SU-DHL-6 (cell line): ENCODE data around the gene EEPD1.

Experiments
- H2AFZ ChIP-seq: fragments of 200-600 bp; sonication (generic); 2 replicates; pipeline ENCODE4 v1.6.1; 2014; ENCODE audit warnings: low read depth, mild to moderate bottlenecking, moderate library complexity, mixed read lengths, antibody characterized with exemption, low read length; ENCODE audit not compliant: severe bottlenecking
- H3F3A ChIP-seq: fragments of 200-600 bp; shearing (Covaris generic); 2 replicates; pipeline ENCODE4 v1.6.0; 2016; ENCODE audit warnings: antibody characterized with exemption, mild to moderate bottlenecking; ENCODE audit not compliant: insufficient read depth
- H3K27ac ChIP-seq: fragments of 200-600 bp; sonication (generic); 2 replicates; pipeline ENCODE4 v1.5.1; 2016; ENCODE audit warnings: low read depth, mild to moderate bottlenecking, low read length, moderate library complexity, mixed read lengths
- H3K27me3 ChIP-seq: fragments of 200-600 bp; sonication (generic), shearing (Covaris generic); 2 replicates; pipeline ENCODE4 v1.6.0; 2014; ENCODE audit warnings: mild to moderate bottlenecking, low read length
- H3K36me3 ChIP-seq: fragments of 200-600 bp; sonication (generic); 2 replicates; pipeline ENCODE4 v1.6.1; 2014; ENCODE audit warnings: mild to moderate bottlenecking, low read length, mixed read lengths
- H3K4me2 ChIP-seq: fragments of 300-600, 200-600 bp; shearing (Covaris generic), sonication (generic); 2 replicates; pipeline ENCODE4 v1.6.0; 2014; ENCODE audit warnings: low read length, low read depth, mild to moderate bottlenecking; ENCODE audit not compliant: poor library complexity, severe bottlenecking
- H3K4me3 ChIP-seq: fragments of 200-600 bp; sonication (generic); 2 replicates; pipeline ENCODE4 v1.5.1; 2014; ENCODE audit warnings: antibody characterized with exemption, low read length, mild to moderate bottlenecking, mixed read lengths; ENCODE audit not compliant: insufficient read depth, poor library complexity, severe bottlenecking
- H3K79me2 ChIP-seq: fragments of 200-600 bp; sonication (generic); 2 replicates; pipeline ENCODE4 v1.6.1; 2014; ENCODE audit warnings: mild to moderate bottlenecking, low read length, moderate library complexity; ENCODE audit not compliant: insufficient read depth
- H3K9ac ChIP-seq: fragments of 200-600 bp; sonication (generic); 2 replicates; pipeline ENCODE4 v1.7.0; 2014; ENCODE audit warnings: mild to moderate bottlenecking, low read length
- H3K9me2 ChIP-seq: fragments of 200-600 bp; sonication (generic); replicated peaks from 2 replicates; pipeline ENCODE4 v1.6.1; 2014; ENCODE audit warnings: low read length; ENCODE audit not compliant: insufficient read depth
- H3K9me3 ChIP-seq: fragments of 200-600 bp; sonication (generic); 2 replicates; pipeline ENCODE4 v1.6.1; 2014; ENCODE audit warnings: low read length, mixed read lengths; ENCODE audit not compliant: insufficient read depth
- H4K20me1 ChIP-seq: fragments of 200-600 bp; sonication (generic); 2 replicates; pipeline ENCODE4 v1.6.1; 2014; ENCODE audit warnings: low read depth, mild to moderate bottlenecking, antibody characterized with exemption, low read length, moderate library complexity, mixed read lengths
- CTCF ChIP-seq: fragments of 200-600 bp; sonication (generic); IDR thresholded peaks from one replicate; pipeline ENCODE4 v1.5.1; 2017; ENCODE audit warnings: antibody characterized with exemption, mild to moderate bottlenecking, low read length, moderate library complexity; ENCODE audit not compliant: insufficient read depth, poor library complexity, severe bottlenecking
- EZH2phosphoT487 ChIP-seq: fragments of 200-600 bp; sonication (generic), shearing (Covaris generic); conservative IDR thresholded peaks from 2 replicates; pipeline ENCODE4 v1.6.1; 2018; ENCODE audit warnings: mild to moderate bottlenecking, antibody characterized with exemption, low read length, moderate library complexity, mixed read lengths

The EEPD1 gene

GRCh38 chr7:36167403-36168050, 14.5 kb downstream of the EEPD1 start:
- no peaks in the 10 kb centered on the region for H3K27me3 ChIP-seq
- peaks cover 22% of the 10 kb centered on the region for H4K20me1 ChIP-seq
- no peak overlapping the region for H2AFZ ChIP-seq
- H3K9ac ChIP-seq: peak overlapping the region; percentile 14; the same call in 1 of the 2 replicates
- peaks cover 18% of the 10 kb centered on the region; the same call in 1 of the 2 replicates for H3F3A ChIP-seq
- H3K36me3 ChIP-seq: peaks cover 41% of the 10 kb centered on the region
- no peak for TF ChIP-seq CTCF
- TF ChIP-seq EZH2phosphoT487: no peak
- H3K4me2 ChIP-seq: peak overlapping the region; percentile 16
- H3K9me2 ChIP-seq: no peaks in the 10 kb centered on the region
- no peak overlapping the region for H3K4me3 ChIP-seq
- H3K9me3 ChIP-seq: no peaks in the 10 kb centered on the region
- peaks cover 98% of the 10 kb centered on the region for H3K79me2 ChIP-seq
- H3K27ac ChIP-seq: peak overlapping the region; percentile 30; the same call in 1 of the 2 replicates

GRCh38 chr7:36171503-36171902, 18.4 kb downstream of the EEPD1 start:
- H3K27ac ChIP-seq: peak overlapping the region; percentile 38
- peaks cover 17% of the 10 kb centered on the region; the same call in 1 of the 2 replicates for H3K36me3 ChIP-seq
- peak overlapping the region; percentile 1 for H3K4me2 ChIP-seq
- H3K27me3 ChIP-seq: no peaks in the 10 kb centered on the region
- no peak overlapping the region for H3K9ac ChIP-seq
- H3K9me3 ChIP-seq: no peaks in the 10 kb centered on the region
- H3K9me2 ChIP-seq: no peaks in the 10 kb centered on the region
- no peak overlapping the region for H2AFZ ChIP-seq
- H3F3A ChIP-seq: peaks cover 15% of the 10 kb centered on the region; the same call in 1 of the 2 replicates
- TF ChIP-seq EZH2phosphoT487 (no peak), CTCF (no peak)
- no peak overlapping the region for H3K4me3 ChIP-seq
- no peaks in the 10 kb centered on the region for H4K20me1 ChIP-seq
- H3K79me2 ChIP-seq: peaks cover 100% of the 10 kb centered on the region

GRCh38 chr7:36175886-36176285, 22.8 kb downstream of the EEPD1 start:
- H3K79me2 ChIP-seq: peaks cover 100% of the 10 kb centered on the region
- H3K4me2 ChIP-seq: peak overlapping the region; percentile 14

More at GRCh38 chr7:36175886-36176285, 22.8 kb downstream of the EEPD1 start:
- Histone ChIP-seq H3K27me3 (no peaks in the 10 kb centered on the region), H3K9ac (peak overlapping the region; percentile 24; the same call in 1 of the 2 replicates), H3K9me2 (no peaks in the 10 kb centered on the region), H3K27ac (peak overlapping the region; percentile 75), H4K20me1 (no peaks in the 10 kb centered on the region), H3F3A (peaks cover 23% of the 10 kb centered on the region), H3K4me3 (no peak overlapping the region), H3K9me3 (no peaks in the 10 kb centered on the region), H2AFZ (no peak overlapping the region), H3K36me3 (0 out of 2 replicates have a peak, but pooled peaks cover 3% of the 10 kb centered on the region)
- TF ChIP-seq EZH2phosphoT487 (no peak), CTCF (no peak)
